Measurements from ENCODE around the gene SPTAN1.
A peak's percentile ranks its signal among the peaks of the same experiment; 100 is the strongest.
"Not testable (repeated sequence)": the region's sequence is repeated elsewhere in the genome, so short reads cannot be mapped to it uniquely, and the experiment has no call there.

Gene SPTAN1

GRCh38 chr9:128553728-128554127 is 1.3 kb downstream of the SPTAN1 start:
- DNase-seq = no peak

GRCh38 chr9:128554155-128554862 is 1.9 kb downstream of the SPTAN1 start:
- no peak for DNase-seq

DNA sequence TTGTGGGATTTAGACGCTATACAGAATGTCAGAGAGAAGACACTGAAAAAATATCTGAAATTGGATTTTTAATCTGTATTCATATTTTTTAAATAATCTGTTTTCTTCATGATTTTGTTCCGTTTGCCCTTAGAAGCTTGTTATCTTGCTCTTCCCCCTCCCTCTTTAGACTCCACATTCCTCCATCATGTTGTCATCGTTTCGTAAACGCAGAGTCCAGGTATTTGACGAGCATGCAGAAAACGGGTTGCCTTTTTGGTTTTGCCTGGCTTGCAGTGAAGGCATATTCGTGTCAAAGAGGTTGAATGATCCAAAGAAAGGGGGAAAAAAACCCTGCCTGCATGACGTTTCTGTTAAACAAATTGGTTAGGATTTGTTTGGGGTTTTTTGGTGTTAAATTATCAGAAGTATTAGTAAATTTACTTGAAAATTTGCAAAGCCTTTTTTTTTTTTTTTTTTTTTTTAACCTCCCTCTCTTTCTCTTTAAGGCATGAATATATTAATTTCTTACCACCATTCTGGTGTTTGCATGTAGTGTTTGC is 2.9 kb downstream of the SPTAN1 start:
- DNase-seq = no peak

DNA sequence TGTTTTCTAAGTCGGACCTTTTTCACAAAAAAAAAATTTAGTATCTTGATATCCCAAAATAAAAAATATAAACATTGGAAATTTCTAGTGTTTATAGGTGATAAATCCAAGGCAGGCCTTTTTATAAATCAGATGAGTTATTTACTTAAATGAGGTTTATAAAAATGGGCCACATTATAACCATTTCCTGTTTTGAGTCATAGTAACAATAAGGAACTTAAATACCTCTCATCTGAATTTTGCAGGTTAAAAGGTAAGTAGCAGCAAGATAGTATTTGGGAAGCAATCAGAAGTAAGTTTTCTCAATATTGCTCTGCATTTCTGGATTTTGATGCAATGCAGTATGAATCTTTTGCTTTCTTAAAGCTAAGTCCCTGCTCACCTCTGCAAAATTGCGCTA is 3.9 kb downstream of the SPTAN1 start:
- DNase-seq = no peak

DNA sequence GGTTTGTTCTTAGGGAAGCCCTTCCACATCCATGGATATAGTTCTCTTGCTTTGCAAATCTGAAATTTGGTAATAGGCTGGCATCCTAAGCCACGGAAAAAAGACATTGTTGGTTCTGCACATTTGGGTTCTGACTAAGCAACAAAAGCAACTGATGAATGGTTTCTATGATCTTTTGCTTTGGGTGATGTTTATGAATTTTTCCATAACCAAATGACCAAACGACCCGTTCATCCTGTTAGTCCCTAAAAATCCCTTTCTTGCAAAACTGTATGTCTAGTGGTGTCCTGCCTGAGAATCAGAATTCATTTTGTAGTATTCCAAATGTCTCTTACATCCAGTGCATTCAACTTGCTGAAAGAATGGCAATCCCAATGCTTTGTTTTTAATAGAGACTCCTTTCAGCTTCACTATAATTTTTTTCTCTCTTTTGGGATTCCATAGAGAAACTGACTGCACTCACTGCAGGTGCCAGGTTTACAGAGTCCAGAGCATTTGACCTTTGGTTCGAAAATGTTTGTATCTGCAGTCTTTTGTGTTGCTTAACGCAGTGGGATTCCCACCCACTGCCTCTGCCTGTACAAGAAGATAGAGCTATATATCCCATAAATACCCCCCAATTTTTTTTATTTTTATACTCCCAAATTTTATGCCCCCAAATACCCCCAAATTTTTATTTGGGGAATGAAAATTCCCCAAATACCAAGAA is 4.7 kb downstream of the SPTAN1 start:
- no peak for DNase-seq

DNA sequence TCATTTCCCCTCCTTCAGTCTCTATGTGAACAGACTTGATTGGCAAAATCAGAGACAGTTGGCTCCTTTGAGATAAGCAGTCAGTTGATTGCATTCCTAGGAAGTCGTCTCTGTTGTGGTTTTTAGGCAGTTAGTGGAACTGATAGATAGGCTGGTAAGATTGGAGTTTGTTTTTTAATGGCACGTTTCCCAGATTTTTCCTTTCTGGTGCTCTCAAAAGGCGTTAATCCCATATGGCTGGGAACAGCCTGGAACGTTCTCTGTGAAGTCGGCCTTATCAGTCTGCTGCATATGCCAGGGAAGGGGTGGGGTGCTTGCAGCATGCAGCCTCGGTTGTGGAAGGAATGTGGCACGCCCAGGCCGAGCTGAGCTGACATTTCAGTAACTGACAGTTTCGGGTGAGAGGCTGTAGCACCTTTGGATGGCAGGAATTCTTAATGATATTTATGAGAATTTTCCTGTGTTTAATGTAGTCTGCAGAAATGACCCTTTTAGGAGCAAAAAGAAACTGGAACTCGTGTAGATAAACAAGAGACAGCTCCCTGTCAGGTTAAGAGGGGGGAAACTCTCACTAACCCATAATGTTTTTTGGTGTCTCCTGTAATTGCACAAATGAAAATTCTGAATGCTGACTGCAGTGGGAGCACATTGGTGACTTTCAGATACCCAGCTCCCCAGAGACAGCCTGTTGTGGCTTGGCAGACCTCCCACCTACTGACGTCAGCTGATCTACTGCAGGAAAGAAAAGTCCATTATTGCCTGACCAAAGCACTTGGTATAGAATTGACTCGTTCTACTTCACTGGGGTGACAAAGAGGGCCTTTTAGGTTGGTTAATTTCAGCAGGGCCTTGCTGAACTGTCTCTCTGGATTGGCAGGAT is 6.3 kb downstream of the SPTAN1 start:
- DNase-seq = peak; percentile 72 to 81

DNA sequence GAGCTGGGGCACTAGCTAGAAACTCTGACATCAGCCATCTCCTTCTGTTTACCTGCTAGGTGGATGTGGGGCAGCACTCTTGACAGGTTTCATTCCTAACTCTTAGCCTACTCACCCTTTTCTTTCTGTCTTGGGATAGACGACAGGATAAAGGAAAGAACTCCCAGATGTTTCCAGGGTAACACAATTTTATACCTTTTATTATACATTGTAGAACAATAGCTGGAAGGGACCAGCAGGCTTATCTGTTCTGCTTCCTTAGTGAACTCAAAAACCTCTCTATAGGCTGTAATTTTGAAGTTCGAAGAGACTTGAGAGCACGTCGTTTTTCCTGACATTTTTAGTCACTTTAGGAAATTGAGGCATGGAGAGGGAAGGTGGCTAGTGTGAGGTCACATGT is 13.2 kb downstream of the SPTAN1 start:
- DNase-seq = no peak

- no peak for DNase-seq
Observed at GRCh38 chr9:128568470-128569078, 16.2 kb downstream of the SPTAN1 start.

- no peak for DNase-seq
Observed at GRCh38 chr9:128575469-128575868, 23.1 kb downstream of the SPTAN1 start.

GRCh38 chr9:128575916-128576315 is 23.5 kb downstream of the SPTAN1 start:
- no peak for DNase-seq

DNA sequence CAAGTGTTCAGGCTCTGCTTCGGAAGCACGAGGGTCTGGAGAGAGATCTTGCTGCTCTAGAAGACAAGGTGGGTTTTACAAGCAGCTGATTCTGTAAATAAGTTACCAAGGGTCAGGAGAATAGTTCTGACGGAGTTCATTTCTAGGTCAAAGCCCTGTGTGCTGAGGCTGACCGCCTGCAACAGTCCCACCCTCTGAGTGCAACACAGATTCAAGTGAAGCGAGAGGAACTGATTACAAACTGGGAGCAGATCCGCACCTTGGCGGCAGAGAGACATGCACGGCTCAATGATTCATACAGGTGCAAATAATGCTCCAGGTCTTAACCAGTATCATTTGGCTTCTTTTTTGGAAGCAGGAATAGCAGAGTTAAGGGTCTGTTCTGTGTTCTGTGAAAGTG is 24.8 kb downstream of the SPTAN1 start:
- no peak for DNase-seq

GRCh38 chr9:128579194-128579593 is 26.8 kb downstream of the SPTAN1 start:
- DNase-seq = no peak

DNA sequence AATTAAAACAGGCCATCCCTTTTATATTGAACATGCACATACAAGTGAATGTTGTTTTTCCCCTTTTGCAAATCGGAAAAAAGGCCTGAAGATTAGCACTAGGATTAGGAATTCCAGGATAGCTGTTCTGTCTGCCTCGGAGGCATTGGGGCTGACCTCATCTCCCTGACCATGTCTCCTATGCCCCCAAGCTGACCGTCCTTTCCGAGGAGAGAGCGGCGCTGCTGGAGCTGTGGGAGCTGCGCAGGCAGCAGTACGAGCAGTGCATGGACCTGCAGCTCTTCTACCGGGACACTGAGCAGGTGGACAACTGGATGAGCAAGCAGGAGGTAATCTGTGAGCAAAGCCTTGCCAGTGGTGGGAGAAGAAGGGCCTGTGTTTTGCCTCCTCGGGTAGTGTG is 28.3 kb downstream of the SPTAN1 start:
- DNase-seq = no peak

DNA sequence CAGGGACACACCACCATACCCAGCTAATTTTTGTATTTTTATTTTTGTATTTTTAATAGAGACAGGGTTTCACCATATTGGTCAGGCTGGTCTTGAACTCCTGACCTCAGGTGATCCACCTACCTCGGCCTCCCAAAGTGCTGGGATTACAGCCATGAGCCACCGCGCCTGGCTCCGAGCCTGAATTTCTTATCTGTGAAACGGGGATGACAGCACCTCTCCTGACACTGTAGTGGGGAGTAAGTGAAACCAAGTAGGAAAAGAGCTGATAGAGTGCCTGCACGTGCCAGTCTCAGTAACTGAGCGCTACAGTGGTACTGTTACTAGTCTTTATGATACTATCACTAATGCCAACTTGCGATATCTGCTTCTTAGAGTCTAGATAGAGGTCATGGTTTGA is 32.8 kb downstream of the SPTAN1 start:
- not testable (repeated sequence) for DNase-seq

GRCh38 chr9:128586934-128587333 is 34.5 kb downstream of the SPTAN1 start:
- DNase-seq = not testable (repeated sequence)

DNA sequence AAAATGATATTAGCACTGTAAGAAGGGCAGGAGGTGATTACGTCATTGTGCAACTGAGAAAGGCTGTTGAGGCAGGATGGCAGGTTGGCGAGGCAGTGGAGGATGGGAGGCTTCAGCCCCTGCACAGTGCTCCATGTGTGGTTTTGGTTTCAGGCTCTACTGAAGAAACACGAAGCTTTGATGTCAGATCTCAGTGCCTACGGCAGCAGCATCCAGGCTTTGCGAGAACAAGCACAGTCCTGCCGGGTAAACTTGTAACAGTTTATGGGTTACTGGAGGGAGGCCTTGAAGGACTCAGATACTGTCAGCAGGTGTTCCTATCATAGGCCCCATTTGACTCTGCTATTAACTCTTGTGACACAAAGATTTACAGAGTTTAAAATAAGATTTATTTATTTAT is 35.1 kb downstream of the SPTAN1 start:
- DNase-seq = no peak

GRCh38 chr9:128588581-128589233 is 36.3 kb downstream of the SPTAN1 start:
- no peak for DNase-seq

DNA sequence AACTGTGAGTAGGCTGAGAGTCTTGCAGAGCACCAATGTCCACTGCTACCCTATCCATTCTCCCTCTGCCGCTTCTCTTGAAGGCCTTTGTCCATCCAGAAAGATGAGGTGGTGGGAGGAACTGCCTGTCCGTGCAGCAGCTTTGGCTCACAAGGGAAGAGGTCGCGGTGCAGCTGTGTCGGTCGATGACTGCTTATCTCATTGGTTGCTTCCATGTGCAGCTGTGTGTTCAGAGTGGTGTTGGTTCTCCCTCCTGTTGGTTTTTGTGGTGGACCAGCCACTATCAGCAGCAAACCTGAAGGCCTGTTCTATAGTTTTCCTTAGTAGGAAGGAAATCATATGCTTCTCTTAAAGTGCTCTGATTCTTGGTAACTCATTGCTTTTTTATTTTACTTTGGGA is 40.7 kb downstream of the SPTAN1 start:
- no peak for DNase-seq

DNA sequence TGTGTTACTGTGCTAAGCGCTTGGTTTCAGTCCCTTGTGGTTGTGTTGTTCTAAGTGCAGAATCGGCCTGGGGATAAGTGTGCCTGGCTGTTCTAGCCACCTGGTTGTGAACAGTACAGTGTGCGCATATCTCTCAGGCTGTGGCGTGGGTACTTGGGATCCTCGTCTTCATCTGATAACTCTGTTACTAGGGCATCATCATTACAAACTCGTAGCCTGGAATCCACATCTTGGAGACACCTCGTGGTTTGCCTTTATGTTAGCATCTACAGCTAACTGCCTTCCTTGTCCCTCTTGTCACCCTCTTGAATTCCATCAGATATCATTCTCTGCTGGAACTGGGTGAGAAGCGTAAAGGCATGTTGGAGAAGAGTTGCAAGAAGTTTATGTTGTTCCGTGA is 41.5 kb downstream of the SPTAN1 start:
- DNase-seq = no peak

- no peak for DNase-seq
Observed at GRCh38 chr9:128595471-128595870, 43.1 kb downstream of the SPTAN1 start.

DNA sequence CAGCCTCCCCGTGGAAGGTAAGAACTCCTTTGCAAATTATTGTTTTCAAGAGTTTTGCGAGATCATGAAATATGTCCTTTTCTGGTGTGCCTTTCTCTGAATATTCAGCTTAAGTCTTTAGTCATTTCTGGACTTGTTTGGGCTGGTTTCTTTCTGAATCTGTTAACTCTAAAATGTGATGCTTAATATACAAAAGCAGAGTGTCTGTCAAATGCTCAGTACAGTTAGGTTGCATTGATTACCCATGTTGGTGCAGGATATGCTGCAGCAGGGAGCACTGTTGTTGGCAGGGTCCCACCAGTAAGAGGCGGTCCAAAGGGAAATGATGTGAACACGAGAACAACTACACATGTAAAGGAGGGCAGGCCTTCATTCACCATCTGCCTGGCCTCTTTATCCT is 47.7 kb downstream of the SPTAN1 start:
- no peak for DNase-seq

GRCh38 chr9:128603697-128604096 is 51.3 kb downstream of the SPTAN1 start:
- no peak for DNase-seq
